ENCODE data around the gene AATK.
"Not testable (repeated sequence)": the region's sequence is repeated elsewhere in the genome, so short reads cannot be mapped to it uniquely, and the experiment has no call there.

The AATK gene

GRCh38 chr17:81159611-81160265 is 6.3 kb downstream of the AATK start:
- no peak for DNase-seq

- DNase-seq, result no peak
Observed at GRCh38 chr17:81158688-81159590, 7.1 kb downstream of the AATK start.

- DNase-seq, result no peak
Observed at GRCh38 chr17:81157848-81158687, 8.0 kb downstream of the AATK start.

- no peak for DNase-seq
Observed at GRCh38 chr17:81156866-81157805, 8.9 kb downstream of the AATK start.

GRCh38 chr17:81154961-81155360 is 11.1 kb downstream of the AATK start:
- DNase-seq, result no peak

GRCh38 chr17:81154016-81154415 is 12.0 kb downstream of the AATK start:
- not testable (repeated sequence) for DNase-seq

GRCh38 chr17:81153340-81153803 is 12.6 kb downstream of the AATK start:
- peak; percentile 30 for DNase-seq

- no peak for DNase-seq
Observed at GRCh38 chr17:81152288-81152828, 13.7 kb downstream of the AATK start.

- DNase-seq, result no peak
Observed at GRCh38 chr17:81151278-81151677, 14.7 kb downstream of the AATK start.

- DNase-seq, result no peak
Observed at GRCh38 chr17:81150377-81151077, 15.5 kb downstream of the AATK start.

GRCh38 chr17:81148986-81149533 is 17.0 kb downstream of the AATK start:
- no peak for DNase-seq

- DNase-seq, result no peak
Observed at GRCh38 chr17:81148571-81148970, 17.4 kb downstream of the AATK start.

GRCh38 chr17:81147701-81148100 is 18.3 kb downstream of the AATK start:
- no peak for DNase-seq

GRCh38 chr17:81146208-81146607 is 19.8 kb downstream of the AATK start:
- DNase-seq, result not testable (repeated sequence)

GRCh38 chr17:81144423-81144781 is 21.6 kb downstream of the AATK start:
- no peak for DNase-seq

GRCh38 chr17:81143717-81144422 is 22.2 kb downstream of the AATK start:
- no peak for DNase-seq

- no peak for DNase-seq
Observed at GRCh38 chr17:81143200-81143527, 22.9 kb downstream of the AATK start.

GRCh38 chr17:81142301-81143199 is 23.5 kb downstream of the AATK start:
- peak; percentile 60 for DNase-seq

GRCh38 chr17:81140695-81141094 is 25.3 kb downstream of the AATK start:
- DNase-seq, result no peak
